Thyroid gland (tissue), 4 donors: Measurements from ENCODE around the gene ATM.

ENCODE experiments used
- CTCF ChIP-seq, 6 experiments: fragments of 200-600 bp in 3 of 6; fragments of 450-650 bp in 3 of 6; sonication (generic) in 3 of 6; IDR thresholded peaks; one replicate each; pipeline ENCODE4 v1.5.1; 2016 to 2019; ENCODE audit warnings: antibody characterized with exemption in 6 of 6, mild to moderate bottlenecking in 2 of 6, inconsistent platforms in 1 of 6, moderate library complexity in 1 of 6
- POLR2A ChIP-seq, 2 donors: fragments of 450-650 bp; IDR thresholded peaks; one replicate each; pipeline ENCODE4 v1.6.1; 2017; ENCODE audit warnings: antibody characterized with exemption in 2 of 2, mild to moderate bottlenecking in 2 of 2, moderate library complexity in 1 of 2

GRCh38 chr11:108218912-108219783 lies 3.7 kb upstream of the ATM start:
- TF ChIP-seq CTCF (IDR thresholded peaks at IDR 0.05) (no peak), POLR2A (IDR thresholded peaks at IDR 0.05) (no peak)
